T-cell (primary cell): Measurements from ENCODE around the gene MAP3K13. TPM values are rescaled to one million over a fixed set of nuclear protein-coding genes. Genes with fewer than 3 reads are reported as not detected.

ENCODE experiments used
- ATAC-seq, 4 experiments: fragments of 200-7000 bp in 3 of 4; fragments of 150-1000 bp in 1 of 4; cut with Tn5 transposase; replicated peaks in 1 of 4; 1 replicate in 3 of 4; 2 replicates in 1 of 4; pipeline ENCODE4 v1.10.0; 2021; ENCODE audit warnings: moderate library complexity in 3 of 4, mild to moderate bottlenecking in 2 of 4, moderate number of reproducible peaks in 1 of 4
- CTCF ChIA-PET, 2 donors: fragments of 300-600 bp; sonication (Branson Sonifier 250); formaldehyde crosslinking; loops; one replicate each; lab custom pipeline; 2022; ENCODE audit warnings: antibody characterized with exemption in 2 of 2; lab: Charles Lee
- POLR2A ChIA-PET, 2 donors: fragments of 300-600 bp; sonication (Branson Sonifier 250); formaldehyde crosslinking; loops; one replicate each; lab custom pipeline; 2022; ENCODE audit warnings: antibody characterized with exemption in 2 of 2; lab: Charles Lee
- DNase-seq, 35 experiments: peaks; one replicate each; pipeline versions ENCODE4 v3.0.0 to v3.0.0-alpha.2; 2013 to 2023
- H3K27ac ChIP-seq: one replicate; pipeline ENCODE4 v1.5.1; 2013; ENCODE audit warnings: low read length
- H3K27me3 ChIP-seq, 2 experiments: replicated peaks in 1 of 2; 1 replicate in 1 of 2; 2 replicates in 1 of 2; pipeline versions ENCODE4 v1.6.1 to v1.7.0; 2013; ENCODE audit warnings: low read length in 1 of 2, mixed read lengths in 1 of 2; ENCODE audit not compliant: control insufficient read depth in 2 of 2, insufficient read depth in 2 of 2; ENCODE audit errors: extremely low read depth in 1 of 2
- H3K36me3 ChIP-seq, 2 donors: 1 replicate in 1 of 2; 2 replicates in 1 of 2; pipeline versions ENCODE4 v1.6.1 to v1.7.0; 2013; ENCODE audit warnings: low read length in 1 of 2; ENCODE audit not compliant: control insufficient read depth in 2 of 2, insufficient read depth in 1 of 2; ENCODE audit errors: extremely low read depth in 1 of 2
- H3K4me1 ChIP-seq, 2 experiments: 1 replicate in 1 of 2; 2 replicates in 1 of 2; pipeline versions ENCODE4 v1.6.1 to v1.7.0; 2013; ENCODE audit warnings: low read length in 2 of 2, mixed read lengths in 1 of 2; ENCODE audit not compliant: insufficient read depth in 2 of 2, control insufficient read depth in 1 of 2; ENCODE audit errors: extremely low read depth in 1 of 2
- H3K4me3 ChIP-seq, 2 donors: 1 replicate in 1 of 2; 2 replicates in 1 of 2; pipeline versions ENCODE4 v1.5.1 to v1.7.0; 2013; ENCODE audit warnings: mild to moderate bottlenecking in 2 of 2, low read length in 1 of 2, moderate library complexity in 1 of 2; ENCODE audit not compliant: control insufficient read depth in 1 of 2; ENCODE audit errors: extremely low read depth in 1 of 2
- H3K9me3 ChIP-seq: 2 replicates; pipeline ENCODE4 v1.7.0; 2013
- H3K27ac Mint-ChIP-seq, 2 donors: one replicate each; pipeline ENCODE4 v1.8.0; 2020 to 2021; ENCODE audit warnings: mild to moderate bottlenecking in 2 of 2, mixed read lengths in 2 of 2
- H3K27me3 Mint-ChIP-seq, 2 donors: one replicate each; pipeline ENCODE4 v1.8.0; 2021 to 2022; ENCODE audit warnings: mixed read lengths in 2 of 2
- H3K36me3 Mint-ChIP-seq: one replicate; pipeline ENCODE4 v1.8.0; 2021; ENCODE audit warnings: mixed read lengths
- H3K4me1 Mint-ChIP-seq, 3 donors: one replicate each; pipeline ENCODE4 v1.8.0; 2020 to 2022; ENCODE audit warnings: mixed read lengths in 3 of 3, mild to moderate bottlenecking in 1 of 3
- H3K4me3 Mint-ChIP-seq, 3 donors: one replicate each; pipeline ENCODE4 v1.8.0; 2020 to 2022; ENCODE audit warnings: mild to moderate bottlenecking in 3 of 3, mixed read lengths in 3 of 3, moderate library complexity in 3 of 3
- H3K9me3 Mint-ChIP-seq, 3 donors: one replicate each; pipeline ENCODE4 v1.8.0; 2020 to 2022; ENCODE audit warnings: mixed read lengths in 3 of 3
- WGBS: methylation state at CpG from one replicate; pipeline ENCODE4 v1.1.5; 2013; ENCODE audit warnings: missing lambda C conversion rate; ENCODE audit not compliant: insufficient coverage; 5-methylcytosine and 5-hydroxymethylcytosine counted together
- total RNA-seq, 35 experiments: library from RNA in 6 of 35; stranded (reverse) in 6 of 35; fragments of 120-200 nt in 1 of 35; gene quantifications; one replicate each; pipeline versions ENCODE4 v1.2.1 to v1.2.4 and lab custom pipeline; 2013 to 2026

MAP3K13 gene
- total RNA-seq, 5 donors from 2014 or later (not counting 1 experiment from before 2014, with no cell fraction given) = 6.4 to 9.2 (median 7.7) TPM

- H3K36me3 ChIP-seq = no peaks in the 10 kb centered on the region
- H3K9me3 ChIP-seq = no peaks in the 10 kb centered on the region
- H3K27ac ChIP-seq = no peak overlapping the region
- no peaks in the 10 kb centered on the region for H3K36me3 Mint-ChIP-seq
- H3K4me1 ChIP-seq = no peaks in the 10 kb centered on the region
- H3K27me3 ChIP-seq = peaks cover 0 to 10% of the 10 kb centered on the region in 2 experiments
- no peaks in the 10 kb centered on the region for H3K9me3 Mint-ChIP-seq
- ChIA-PET CTCF (interaction anchor here (0.7 to 1.2 kb wide), 2 partner anchors 9 to 135 kb away, joined by 3 to 4 read pairs; partner anchors contain the start of gene MAP3K13 (in 1 of the 2)), POLR2A (interaction anchor here in 1 of 2 donors (0.6 kb wide), 1 partner anchor 19 kb away, joined by 4 read pairs; no protein-coding TSS in a partner anchor)
- H3K4me3 Mint-ChIP-seq = no peak overlapping the region
- no peaks in the 10 kb centered on the region for H3K4me1 Mint-ChIP-seq
- H3K4me3 ChIP-seq = no peak overlapping the region
- DNase-seq = peak in 34 of 35 experiments; percentile 2 to 77 (median 48)
- no peak overlapping the region for H3K27ac Mint-ChIP-seq
- peaks cover 21 to 35% of the 10 kb centered on the region in 2 donors for H3K27me3 Mint-ChIP-seq
- WGBS = 35% methylated on average over 9 of the region's 13 CpGs
- peak; percentile 80 to 97 (median 85) for ATAC-seq
Measured at GRCh38 chr3:185353823-185354614, 8.9 kb upstream of the MAP3K13 start.

- Mint-ChIP-seq H3K9me3 (no peaks in the 10 kb centered on the region), H3K27ac (no peak overlapping the region), H3K4me3 (no peak overlapping the region), H3K36me3 (no peaks in the 10 kb centered on the region), H3K4me1 (no peaks in the 10 kb centered on the region), H3K27me3 (peaks cover 19 to 25% of the 10 kb centered on the region in 2 donors)
- no peaks in the 10 kb centered on the region for H3K4me1 ChIP-seq
- no peak overlapping the region for H3K4me3 ChIP-seq
- DNase-seq (no peak), ATAC-seq (no peak)
- no peaks in the 10 kb centered on the region for H3K36me3 ChIP-seq
- POLR2A ChIA-PET = no interaction called here
- H3K27me3 ChIP-seq = peaks cover 0 to 6% of the 10 kb centered on the region in 2 experiments
- 90% methylated on average over 2 of the region's 5 CpGs for WGBS
- H3K9me3 ChIP-seq = no peaks in the 10 kb centered on the region
- H3K27ac ChIP-seq = no peak overlapping the region
- CTCF ChIA-PET = interaction anchor here in 1 of 2 donors (0.7 kb wide), 1 partner anchor 796 kb away, joined by 3 read pairs; no protein-coding TSS in a partner anchor
Measured at GRCh38 chr3:185356499-185356898, 6.4 kb upstream of the MAP3K13 start.

GRCh38 chr3:185361920-185362319 is 1.0 kb upstream of the MAP3K13 start:
- no peak for ATAC-seq
- H3K4me1 Mint-ChIP-seq = peaks cover 10 to 17% (median 13%) of the 10 kb centered on the region in 3 donors
- no peak overlapping the region for H3K4me3 ChIP-seq
- POLR2A ChIA-PET = interaction anchor here (0.6 kb wide), 2 partner anchors 9 to 387 kb away, joined by 3 to 6 read pairs; no protein-coding TSS in a partner anchor
- CTCF ChIA-PET = no interaction called here
- H3K4me3 Mint-ChIP-seq = no peak overlapping the region
- H3K36me3 Mint-ChIP-seq = no peaks in the 10 kb centered on the region
- H3K27ac Mint-ChIP-seq = no peak overlapping the region
- H3K4me1 ChIP-seq = peaks cover 0 to 10% of the 10 kb centered on the region in 2 experiments
- H3K36me3 ChIP-seq = no peaks in the 10 kb centered on the region
- no peaks in the 10 kb centered on the region for H3K9me3 Mint-ChIP-seq
- peaks cover 0 to 9% of the 10 kb centered on the region in 2 experiments for H3K27me3 ChIP-seq
- H3K27me3 Mint-ChIP-seq = peaks cover 41 to 48% of the 10 kb centered on the region in 2 donors
- H3K27ac ChIP-seq = no peak overlapping the region
- no CpG with 5 or more reads among the region's 2 CpGs for WGBS
- H3K9me3 ChIP-seq = no peaks in the 10 kb centered on the region
- DNase-seq = no peak

GRCh38 chr3:185363662-185364203 is 797 bp downstream of the MAP3K13 start:
- Histone ChIP-seq H3K36me3 (no peaks in the 10 kb centered on the region), H3K27me3 (peaks cover 0 to 9% of the 10 kb centered on the region in 2 experiments), H3K4me1 (peaks cover 0 to 10% of the 10 kb centered on the region in 2 experiments), H3K4me3 (peak overlapping the region; percentile 21 to 33), H3K27ac (no peak overlapping the region), H3K9me3 (no peaks in the 10 kb centered on the region)
- WGBS = no CpG with 5 or more reads among the region's 8 CpGs
- peak in 1 of 35 experiments; percentile 3 for DNase-seq
- ChIA-PET CTCF (interaction anchor here in 1 of 2 donors (1.1 kb wide), 1 partner anchor 10 kb away, joined by 4 read pairs; no protein-coding TSS in a partner anchor), POLR2A (interaction anchor here in 1 of 2 donors (0.5 kb wide), 1 partner anchor 356 kb away, joined by 3 read pairs; no protein-coding TSS in a partner anchor)
- Mint-ChIP-seq H3K27me3 (peaks cover 49 to 55% of the 10 kb centered on the region in 2 donors), H3K4me3 (peak overlapping the region; percentile 67 to 77 (median 70)), H3K9me3 (no peaks in the 10 kb centered on the region), H3K27ac (no peak overlapping the region), H3K4me1 (peaks cover 10 to 17% (median 13%) of the 10 kb centered on the region in 3 donors), H3K36me3 (no peaks in the 10 kb centered on the region)
- peak; percentile 26 to 53 (median 44) for ATAC-seq

GRCh38 chr3:185365291-185366073 is 2.5 kb downstream of the MAP3K13 start:
- Mint-ChIP-seq H3K27me3 (peaks cover 52 to 54% of the 10 kb centered on the region in 2 donors), H3K4me3 (no peak overlapping the region), H3K4me1 (peaks cover 10 to 17% (median 13%) of the 10 kb centered on the region in 3 donors), H3K27ac (no peak overlapping the region), H3K9me3 (no peaks in the 10 kb centered on the region), H3K36me3 (no peaks in the 10 kb centered on the region)
- peaks cover 0 to 10% of the 10 kb centered on the region in 2 experiments for H3K4me1 ChIP-seq
- no peaks in the 10 kb centered on the region for H3K36me3 ChIP-seq
- H3K9me3 ChIP-seq = no peaks in the 10 kb centered on the region
- ATAC-seq (no peak), DNase-seq (no peak)
- WGBS = 100% methylated on average over 1 of the region's 3 CpGs
- peaks cover 0 to 9% of the 10 kb centered on the region in 2 experiments for H3K27me3 ChIP-seq
- ChIA-PET CTCF (no interaction called here), POLR2A (no interaction called here)
- no peak overlapping the region for H3K4me3 ChIP-seq
- H3K27ac ChIP-seq = no peak overlapping the region

GRCh38 chr3:185366074-185366335 is 3.1 kb downstream of the MAP3K13 start:
- H3K27ac ChIP-seq = no peak overlapping the region
- ATAC-seq = no peak
- Mint-ChIP-seq H3K4me1 (peaks cover 10 to 17% (median 13%) of the 10 kb centered on the region in 3 donors), H3K27me3 (peaks cover 52 to 54% of the 10 kb centered on the region in 2 donors), H3K4me3 (no peak overlapping the region), H3K27ac (no peak overlapping the region), H3K9me3 (no peaks in the 10 kb centered on the region), H3K36me3 (no peaks in the 10 kb centered on the region)
- H3K4me3 ChIP-seq = no peak overlapping the region
- POLR2A ChIA-PET = no interaction called here
- no CpG with 5 or more reads among the region's 1 CpG for WGBS
- no peaks in the 10 kb centered on the region for H3K9me3 ChIP-seq
- CTCF ChIA-PET = no interaction called here
- DNase-seq = no peak
- no peaks in the 10 kb centered on the region for H3K36me3 ChIP-seq
- peaks cover 0 to 10% of the 10 kb centered on the region in 2 experiments for H3K4me1 ChIP-seq
- H3K27me3 ChIP-seq = peaks cover 0 to 9% of the 10 kb centered on the region in 2 experiments
